Measurements from ENCODE around the gene SHF.
"Not testable (repeated sequence)": the region's sequence is repeated elsewhere in the genome, so short reads cannot be mapped to it uniquely, and the experiment has no call there.

The SHF gene

GRCh38 chr15:45136378-45136764 is 51.4 kb downstream of the SHF start:
- H3K79me2 ChIP-seq (ENCODE audit: insufficient read depth, low read depth) = no peaks in the 10 kb centered on the region
- H3K4me3 ChIP-seq (IDR thresholded peaks at IDR 0.05; ENCODE audit: insufficient read depth, low read depth, low read length) = no peak overlapping the region
- no peak for TF ChIP-seq CTCF (conservative IDR thresholded peaks at IDR 0.05; ENCODE audit: low read depth, low read length)
- no peak overlapping the region for H3K4me2 ChIP-seq
- no peaks in the 10 kb centered on the region for H3K27me3 ChIP-seq (ENCODE audit: insufficient read depth, low read depth)
- H2AFZ ChIP-seq (ENCODE audit: low read depth) = no peak overlapping the region
- H3K36me3 ChIP-seq (ENCODE audit: insufficient read depth) = no peaks in the 10 kb centered on the region
- H4K20me1 ChIP-seq (ENCODE audit: insufficient read depth) = no peaks in the 10 kb centered on the region
- no peak overlapping the region for H3K27ac ChIP-seq
- H3K4me1 ChIP-seq (ENCODE audit: low read depth, poor library complexity, severe bottlenecking) = no peaks in the 10 kb centered on the region
- no peak overlapping the region for H3K9ac ChIP-seq

- H3K4me2 ChIP-seq; H3K27me3 ChIP-seq (ENCODE audit: insufficient read depth, low read depth); H3K4me3 ChIP-seq (IDR thresholded peaks at IDR 0.05; ENCODE audit: insufficient read depth, low read depth, low read length): not testable (repeated sequence)
These were observed 51.9 kb downstream of the SHF start for GRCh38 chr15:45135705-45136377.

GRCh38 chr15:45134682-45135604 is 52.8 kb downstream of the SHF start:
- no peak overlapping the region for H3K4me2 ChIP-seq
- no peaks in the 10 kb centered on the region for H3K36me3 ChIP-seq (ENCODE audit: insufficient read depth)
- no peaks in the 10 kb centered on the region for H3K79me2 ChIP-seq (ENCODE audit: insufficient read depth, low read depth)
- no peak for TF ChIP-seq CTCF (conservative IDR thresholded peaks at IDR 0.05; ENCODE audit: low read depth, low read length)
- no peak overlapping the region for H3K4me3 ChIP-seq (IDR thresholded peaks at IDR 0.05; ENCODE audit: insufficient read depth, low read depth, low read length)
- no peak overlapping the region for H3K27ac ChIP-seq
- no peaks in the 10 kb centered on the region for H4K20me1 ChIP-seq (ENCODE audit: insufficient read depth)
- no peaks in the 10 kb centered on the region for H3K27me3 ChIP-seq (ENCODE audit: insufficient read depth, low read depth)
- H3K9ac ChIP-seq = no peak overlapping the region
- H3K4me1 ChIP-seq (ENCODE audit: low read depth, poor library complexity, severe bottlenecking) = no peaks in the 10 kb centered on the region
- H2AFZ ChIP-seq (ENCODE audit: low read depth) = no peak overlapping the region

More at GRCh38 chr15:45135705-45136377, 51.9 kb downstream of the SHF start:
- not testable (repeated sequence) for H3K9ac ChIP-seq; H2AFZ ChIP-seq (ENCODE audit: low read depth); H3K36me3 ChIP-seq (ENCODE audit: insufficient read depth); H3K4me1 ChIP-seq (ENCODE audit: low read depth, poor library complexity, severe bottlenecking); H3K79me2 ChIP-seq (ENCODE audit: insufficient read depth, low read depth); H3K27ac ChIP-seq; H4K20me1 ChIP-seq (ENCODE audit: insufficient read depth)

- Histone ChIP-seq H3K4me3 (IDR thresholded peaks at IDR 0.05; ENCODE audit: insufficient read depth, low read depth, low read length) (no peak overlapping the region), H3K4me1 (ENCODE audit: low read depth, poor library complexity, severe bottlenecking) (no peaks in the 10 kb centered on the region), H3K27ac (no peak overlapping the region), H3K36me3 (ENCODE audit: insufficient read depth) (no peaks in the 10 kb centered on the region), H3K9ac (no peak overlapping the region), H2AFZ (ENCODE audit: low read depth) (no peak overlapping the region), H3K27me3 (ENCODE audit: insufficient read depth, low read depth) (no peaks in the 10 kb centered on the region), H4K20me1 (ENCODE audit: insufficient read depth) (no peaks in the 10 kb centered on the region), H3K79me2 (ENCODE audit: insufficient read depth, low read depth) (no peaks in the 10 kb centered on the region), H3K4me2 (no peak overlapping the region)
- TF ChIP-seq CTCF (conservative IDR thresholded peaks at IDR 0.05; ENCODE audit: low read depth, low read length) = no peak
These were observed 53.7 kb downstream of the SHF start for GRCh38 chr15:45134046-45134445.

- Histone ChIP-seq H3K4me1 (ENCODE audit: low read depth, poor library complexity, severe bottlenecking) (no peaks in the 10 kb centered on the region), H3K36me3 (ENCODE audit: insufficient read depth) (no peaks in the 10 kb centered on the region), H3K27me3 (ENCODE audit: insufficient read depth, low read depth) (no peaks in the 10 kb centered on the region), H3K4me2 (no peak overlapping the region), H3K4me3 (IDR thresholded peaks at IDR 0.05; ENCODE audit: insufficient read depth, low read depth, low read length) (no peak overlapping the region), H3K9ac (no peak overlapping the region), H4K20me1 (ENCODE audit: insufficient read depth) (no peaks in the 10 kb centered on the region), H3K27ac (no peak overlapping the region), H2AFZ (ENCODE audit: low read depth) (no peak overlapping the region), H3K79me2 (ENCODE audit: insufficient read depth, low read depth) (no peaks in the 10 kb centered on the region)
- TF ChIP-seq CTCF (conservative IDR thresholded peaks at IDR 0.05; ENCODE audit: low read depth, low read length) = no peak
These were observed 54.2 kb downstream of the SHF start for GRCh38 chr15:45133561-45133920.

Data from KMS-11 (cell line).